Measurements from ENCODE around the gene NRG3. TPM values are rescaled to one million over a fixed set of nuclear protein-coding genes. Genes with fewer than 3 reads are reported as not detected.

The NRG3 gene
- total RNA-seq, 1 donor from 2014 or later, result 2.6 TPM

GRCh38 chr10:82618007-82618406 is 743.0 kb downstream of the NRG3 start:
- intact Hi-C loops (cut with DNase I), result no loop called here
- Histone ChIP-seq H3K36me3 (no peaks in the 10 kb centered on the region), H3K9me3 (no peaks in the 10 kb centered on the region), H3K4me1 (no peaks in the 10 kb centered on the region), H3K4me3 (no peak overlapping the region), H3K27me3 (ENCODE audit: low read depth) (no peaks in the 10 kb centered on the region), H3K27ac (no peak overlapping the region)
- no peak for ATAC-seq
- no peak for TF ChIP-seq CTCF (IDR thresholded peaks at IDR 0.05)
- DNase-seq, result no peak

GRCh38 chr10:82621680-82622079 is 746.7 kb downstream of the NRG3 start:
- Histone ChIP-seq H3K9me3 (no peaks in the 10 kb centered on the region), H3K36me3 (no peaks in the 10 kb centered on the region), H3K4me1 (no peaks in the 10 kb centered on the region), H3K27me3 (ENCODE audit: low read depth) (no peaks in the 10 kb centered on the region), H3K27ac (no peak overlapping the region), H3K4me3 (no peak overlapping the region)
- intact Hi-C loops (cut with DNase I), result no loop called here
- TF ChIP-seq CTCF (IDR thresholded peaks at IDR 0.05), result no peak
- no peak for ATAC-seq
- DNase-seq, result no peak

GRCh38 chr10:82622479-82622878 is 747.5 kb downstream of the NRG3 start:
- intact Hi-C loops (cut with DNase I), result no loop called here
- Histone ChIP-seq H3K27me3 (ENCODE audit: low read depth) (no peaks in the 10 kb centered on the region), H3K4me3 (no peak overlapping the region), H3K27ac (no peak overlapping the region), H3K36me3 (no peaks in the 10 kb centered on the region), H3K9me3 (no peaks in the 10 kb centered on the region), H3K4me1 (no peaks in the 10 kb centered on the region)
- TF ChIP-seq CTCF (IDR thresholded peaks at IDR 0.05), result no peak
- ATAC-seq, result no peak
- no peak for DNase-seq

GRCh38 chr10:82625512-82626189 is 750.7 kb downstream of the NRG3 start:
- no peak for TF ChIP-seq CTCF (IDR thresholded peaks at IDR 0.05)
- Histone ChIP-seq H3K4me3 (no peak overlapping the region), H3K27me3 (ENCODE audit: low read depth) (no peaks in the 10 kb centered on the region), H3K4me1 (no peaks in the 10 kb centered on the region), H3K27ac (no peak overlapping the region), H3K36me3 (no peaks in the 10 kb centered on the region), H3K9me3 (no peaks in the 10 kb centered on the region)
- intact Hi-C loops (cut with DNase I), result no loop called here
- no peak for DNase-seq
- ATAC-seq, result no peak

GRCh38 chr10:82628373-82628772 is 753.4 kb downstream of the NRG3 start:
- intact Hi-C loops (cut with DNase I), result no loop called here
- no peak for TF ChIP-seq CTCF (IDR thresholded peaks at IDR 0.05)
- Histone ChIP-seq H3K27me3 (ENCODE audit: low read depth) (no peaks in the 10 kb centered on the region), H3K4me1 (no peaks in the 10 kb centered on the region), H3K9me3 (no peaks in the 10 kb centered on the region), H3K27ac (no peak overlapping the region), H3K36me3 (no peaks in the 10 kb centered on the region), H3K4me3 (no peak overlapping the region)
- ATAC-seq (peak; percentile 59 to 70), DNase-seq (no peak)
